Astrocyte (in vitro differentiated cells and primary cell): Measurements from ENCODE around the gene GTSE1. TPM values are rescaled to one million over a fixed set of nuclear protein-coding genes. Genes with fewer than 3 reads are reported as not detected.
"Not testable (repeated sequence)": the region's sequence is repeated elsewhere in the genome, so short reads cannot be mapped to it uniquely, and the experiment has no call there.

Source experiments
- DNase-seq: peaks from one replicate; pipeline ENCODE4 v3.0.0-alpha.2; 2010; ENCODE audit warnings: low read depth
- FAIRE-seq: peaks from 2 replicates; lab custom pipeline; 2011; peaks lifted over from hg19 to GRCh38; lab: Jason Lieb, UNC
- H2AFZ ChIP-seq: 2 replicates; pipeline ENCODE4 v1.6.0; 2012; ENCODE audit warnings: low read depth, low read length, inconsistent platforms
- H3K27ac ChIP-seq: 2 replicates; pipeline ENCODE4 v1.5.1; 2011; ENCODE audit warnings: low read depth, low read length, inconsistent platforms
- H3K27me3 ChIP-seq: 2 replicates; pipeline ENCODE4 v1.6.0; 2011; ENCODE audit warnings: low read length, inconsistent platforms; ENCODE audit not compliant: insufficient read depth
- H3K36me3 ChIP-seq: 2 replicates; pipeline ENCODE4 v1.5.1; 2011; ENCODE audit warnings: low read length, inconsistent platforms; ENCODE audit not compliant: insufficient read depth
- H3K4me1 ChIP-seq: 2 replicates; pipeline ENCODE4 v1.5.1; 2011; ENCODE audit warnings: low read length, inconsistent platforms; ENCODE audit not compliant: insufficient read depth
- H3K4me2 ChIP-seq: 2 replicates; pipeline ENCODE4 v1.6.0; 2012; ENCODE audit warnings: low read length, inconsistent platforms
- H3K4me3 ChIP-seq: 2 replicates; pipeline ENCODE4 v1.5.1; 2011; ENCODE audit warnings: low read depth, mild to moderate bottlenecking, low read length, inconsistent platforms; ENCODE audit not compliant: insufficient read depth
- H3K79me2 ChIP-seq: 2 replicates; pipeline ENCODE4 v1.6.0; 2012; ENCODE audit warnings: mild to moderate bottlenecking, low read length, inconsistent platforms; ENCODE audit not compliant: insufficient read depth
- H3K9ac ChIP-seq: 2 replicates; pipeline ENCODE4 v1.6.0; 2012; ENCODE audit warnings: mild to moderate bottlenecking, low read length, inconsistent platforms
- H3K9me3 ChIP-seq: 2 replicates; pipeline ENCODE4 v1.5.1; 2012; ENCODE audit warnings: low read depth, mild to moderate bottlenecking, low read length, inconsistent platforms; ENCODE audit not compliant: insufficient read depth
- H4K20me1 ChIP-seq: 2 replicates; pipeline ENCODE4 v1.6.0; 2012; ENCODE audit warnings: low read length, inconsistent platforms; ENCODE audit not compliant: insufficient read depth
- H3K27ac Mint-ChIP-seq: one replicate; pipeline ENCODE4 v1.8.0; 2021; ENCODE audit warnings: mild to moderate bottlenecking, mixed read lengths; ENCODE audit not compliant: unreplicated experiment
- H3K27me3 Mint-ChIP-seq: one replicate; pipeline ENCODE4 v1.8.0; 2021; ENCODE audit warnings: low read depth, mixed read lengths; ENCODE audit not compliant: unreplicated experiment
- H3K36me3 Mint-ChIP-seq: one replicate; pipeline ENCODE4 v1.8.0; 2021; ENCODE audit warnings: low read depth, mixed read lengths; ENCODE audit not compliant: unreplicated experiment
- H3K4me1 Mint-ChIP-seq: one replicate; pipeline ENCODE4 v1.8.0; 2021; ENCODE audit warnings: low read depth, mixed read lengths; ENCODE audit not compliant: unreplicated experiment
- H3K4me3 Mint-ChIP-seq: one replicate; pipeline ENCODE4 v1.8.0; 2021; ENCODE audit warnings: mild to moderate bottlenecking, moderate library complexity, mixed read lengths; ENCODE audit not compliant: unreplicated experiment
- H3K9me3 Mint-ChIP-seq: one replicate; pipeline ENCODE4 v1.8.0; 2021; ENCODE audit warnings: mild to moderate bottlenecking, mixed read lengths; ENCODE audit not compliant: unreplicated experiment
- EZH2 ChIP-seq: IDR thresholded peaks from 2 replicates; pipeline ENCODE4 v1.6.1; 2012; ENCODE audit warnings: mild to moderate bottlenecking, low read length, inconsistent platforms; ENCODE audit not compliant: insufficient read depth
- total RNA-seq: library from RNA; stranded (reverse); gene quantifications from 2 replicates; pipeline ENCODE4 v1.2.1, GENCODE V29; 2021
- TF ChIP-seq, protein P1 (sequence below): IDR thresholded peaks from 2 replicates; pipeline ENCODE4 v1.5.1; 2011; ENCODE audit warnings: low read depth, mild to moderate bottlenecking, inconsistent platforms, low read length, moderate library complexity; ENCODE audit not compliant: insufficient read depth

Gene GTSE1
- total RNA-seq, 1 donor from 2014 or later, result 4.1 TPM

DNA sequence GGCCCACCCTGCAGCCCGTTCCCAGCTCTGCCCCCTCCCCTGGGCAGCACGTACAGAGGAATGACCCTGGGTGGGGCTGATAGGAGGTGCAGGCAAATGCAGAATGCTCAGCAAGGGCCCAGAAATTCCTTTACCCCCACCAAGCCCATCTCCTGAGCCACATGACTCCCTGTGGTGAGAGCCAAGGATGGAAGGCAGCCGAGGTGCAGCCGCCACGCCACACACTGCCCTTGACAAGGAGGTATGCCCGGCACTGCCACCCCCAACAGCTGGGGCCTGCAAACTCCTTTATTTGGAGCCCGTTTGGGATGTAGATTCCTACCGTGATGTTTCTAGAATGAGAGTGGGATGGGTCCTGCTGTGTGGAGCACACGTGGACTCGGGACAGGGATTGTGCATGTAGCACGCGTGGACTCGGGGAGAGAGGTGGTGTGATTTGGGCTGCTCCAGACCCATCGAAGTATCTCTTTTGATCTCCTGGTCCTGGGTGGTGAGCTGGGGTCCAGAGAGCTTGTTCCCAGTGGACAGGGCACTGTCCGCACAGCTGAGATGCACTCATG is 12.9 kb downstream of the GTSE1 start:
- FAIRE-seq (no peak), DNase-seq (no peak)
- peaks cover 68% of the 10 kb centered on the region for H3K79me2 ChIP-seq
- H3K27me3 Mint-ChIP-seq, result no peaks in the 10 kb centered on the region
- H3K4me1 Mint-ChIP-seq, result peaks cover 3% of the 10 kb centered on the region
- no peaks in the 10 kb centered on the region for H3K4me1 ChIP-seq
- H3K36me3 Mint-ChIP-seq, result peaks cover 2% of the 10 kb centered on the region
- H3K27ac ChIP-seq, result no peak overlapping the region
- peaks cover 6% of the 10 kb centered on the region for H3K36me3 ChIP-seq
- H3K4me2 ChIP-seq, result no peak overlapping the region
- no peak overlapping the region for H2AFZ ChIP-seq
- TF ChIP-seq, protein P1, sequence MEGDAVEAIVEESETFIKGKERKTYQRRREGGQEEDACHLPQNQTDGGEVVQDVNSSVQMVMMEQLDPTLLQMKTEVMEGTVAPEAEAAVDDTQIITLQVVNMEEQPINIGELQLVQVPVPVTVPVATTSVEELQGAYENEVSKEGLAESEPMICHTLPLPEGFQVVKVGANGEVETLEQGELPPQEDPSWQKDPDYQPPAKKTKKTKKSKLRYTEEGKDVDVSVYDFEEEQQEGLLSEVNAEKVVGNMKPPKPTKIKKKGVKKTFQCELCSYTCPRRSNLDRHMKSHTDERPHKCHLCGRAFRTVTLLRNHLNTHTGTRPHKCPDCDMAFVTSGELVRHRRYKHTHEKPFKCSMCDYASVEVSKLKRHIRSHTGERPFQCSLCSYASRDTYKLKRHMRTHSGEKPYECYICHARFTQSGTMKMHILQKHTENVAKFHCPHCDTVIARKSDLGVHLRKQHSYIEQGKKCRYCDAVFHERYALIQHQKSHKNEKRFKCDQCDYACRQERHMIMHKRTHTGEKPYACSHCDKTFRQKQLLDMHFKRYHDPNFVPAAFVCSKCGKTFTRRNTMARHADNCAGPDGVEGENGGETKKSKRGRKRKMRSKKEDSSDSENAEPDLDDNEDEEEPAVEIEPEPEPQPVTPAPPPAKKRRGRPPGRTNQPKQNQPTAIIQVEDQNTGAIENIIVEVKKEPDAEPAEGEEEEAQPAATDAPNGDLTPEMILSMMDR, result no peak
- TF ChIP-seq EZH2, result no peak
- no peak overlapping the region for H3K27ac Mint-ChIP-seq
- H3K9me3 Mint-ChIP-seq, result no peaks in the 10 kb centered on the region
- peaks cover 9% of the 10 kb centered on the region for H4K20me1 ChIP-seq
- no peaks in the 10 kb centered on the region for H3K27me3 ChIP-seq
- no peak overlapping the region for H3K9ac ChIP-seq
- no peaks in the 10 kb centered on the region for H3K9me3 ChIP-seq
- no peak overlapping the region for H3K4me3 ChIP-seq
- no peak overlapping the region for H3K4me3 Mint-ChIP-seq

DNA sequence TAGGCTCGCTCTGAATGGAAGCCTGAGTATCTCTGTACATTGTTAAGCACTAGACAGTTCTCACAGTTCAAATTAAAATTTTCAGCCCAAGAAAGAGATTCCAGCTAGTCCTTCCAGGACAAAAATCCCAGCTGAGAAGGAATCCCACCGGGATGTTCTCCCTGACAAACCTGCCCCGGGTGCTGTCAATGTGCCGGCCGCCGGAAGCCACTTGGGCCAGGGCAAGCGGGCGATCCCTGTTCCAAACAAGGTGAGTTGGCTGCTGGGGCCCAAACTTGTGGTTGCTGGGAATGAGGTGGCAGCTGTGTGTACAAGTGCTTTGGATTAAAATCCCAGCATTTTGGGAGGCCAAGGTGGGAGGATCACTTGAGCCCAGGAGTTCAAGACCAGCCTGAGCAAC is 15.4 kb downstream of the GTSE1 start:
- Histone ChIP-seq H2AFZ (no peak overlapping the region), H3K27ac (no peak overlapping the region), H3K36me3 (peaks cover 6% of the 10 kb centered on the region), H3K4me2 (no peak overlapping the region), H3K4me3 (no peak overlapping the region), H3K9ac (no peak overlapping the region), H4K20me1 (peaks cover 9% of the 10 kb centered on the region), H3K27me3 (no peaks in the 10 kb centered on the region), H3K4me1 (no peaks in the 10 kb centered on the region), H3K79me2 (peaks cover 44% of the 10 kb centered on the region), H3K9me3 (no peaks in the 10 kb centered on the region)
- H3K27ac Mint-ChIP-seq, result no peak overlapping the region
- FAIRE-seq (no peak), DNase-seq (no peak)
- H3K4me3 Mint-ChIP-seq, result no peak overlapping the region
- no peak for TF ChIP-seq EZH2
- TF ChIP-seq, protein P1, result no peak
- peaks cover 3% of the 10 kb centered on the region for H3K4me1 Mint-ChIP-seq
- H3K27me3 Mint-ChIP-seq, result peaks cover 1% of the 10 kb centered on the region
- H3K36me3 Mint-ChIP-seq, result no peaks in the 10 kb centered on the region
- H3K9me3 Mint-ChIP-seq, result no peaks in the 10 kb centered on the region

DNA sequence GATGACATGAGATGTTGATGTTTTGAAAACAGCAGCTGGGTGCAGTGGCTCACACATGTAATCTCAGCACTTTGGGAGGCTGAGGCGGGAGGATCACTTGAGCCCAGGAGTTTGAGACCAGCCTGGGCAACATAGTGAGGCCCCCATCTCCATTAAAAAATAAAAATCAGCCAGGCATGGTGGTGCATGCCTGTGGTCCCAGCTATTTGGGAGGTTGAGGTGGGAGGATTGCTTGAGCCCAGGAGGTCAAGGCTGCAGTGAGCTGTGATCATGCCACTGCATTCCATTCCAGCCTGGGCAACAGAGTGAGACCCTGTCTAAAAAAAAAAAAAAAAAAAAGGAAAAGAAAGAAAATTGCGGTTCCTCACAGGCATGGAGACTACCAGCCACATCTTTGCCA is 16.2 kb downstream of the GTSE1 start:
- not testable (repeated sequence) for H3K27me3 ChIP-seq, H3K27me3 Mint-ChIP-seq, H3K36me3 Mint-ChIP-seq, H3K4me3 Mint-ChIP-seq, FAIRE-seq, H3K4me3 ChIP-seq, H3K4me1 ChIP-seq, H3K4me2 ChIP-seq, H3K36me3 ChIP-seq, H3K27ac ChIP-seq, DNase-seq, H3K4me1 Mint-ChIP-seq, H3K9me3 ChIP-seq, H3K9me3 Mint-ChIP-seq, H3K9ac ChIP-seq, H4K20me1 ChIP-seq, H3K27ac Mint-ChIP-seq, H2AFZ ChIP-seq
- peaks cover 44% of the 10 kb centered on the region for H3K79me2 ChIP-seq
